GM18873 (cell line): Measurements from ENCODE around the gene KRT17.
"Not testable (repeated sequence)": the region's sequence is repeated elsewhere in the genome, so short reads cannot be mapped to it uniquely, and the experiment has no call there.

Experiments used
- ATAC-seq: cut with Tn5 transposase; IDR thresholded peaks from one replicate; pipeline ENCODE4 v1.9.1; 2021; ENCODE audit warnings: mild to moderate bottlenecking, moderate library complexity, moderate number of reproducible peaks; ENCODE audit not compliant: unreplicated experiment, low FRiP score

Gene KRT17

DNA sequence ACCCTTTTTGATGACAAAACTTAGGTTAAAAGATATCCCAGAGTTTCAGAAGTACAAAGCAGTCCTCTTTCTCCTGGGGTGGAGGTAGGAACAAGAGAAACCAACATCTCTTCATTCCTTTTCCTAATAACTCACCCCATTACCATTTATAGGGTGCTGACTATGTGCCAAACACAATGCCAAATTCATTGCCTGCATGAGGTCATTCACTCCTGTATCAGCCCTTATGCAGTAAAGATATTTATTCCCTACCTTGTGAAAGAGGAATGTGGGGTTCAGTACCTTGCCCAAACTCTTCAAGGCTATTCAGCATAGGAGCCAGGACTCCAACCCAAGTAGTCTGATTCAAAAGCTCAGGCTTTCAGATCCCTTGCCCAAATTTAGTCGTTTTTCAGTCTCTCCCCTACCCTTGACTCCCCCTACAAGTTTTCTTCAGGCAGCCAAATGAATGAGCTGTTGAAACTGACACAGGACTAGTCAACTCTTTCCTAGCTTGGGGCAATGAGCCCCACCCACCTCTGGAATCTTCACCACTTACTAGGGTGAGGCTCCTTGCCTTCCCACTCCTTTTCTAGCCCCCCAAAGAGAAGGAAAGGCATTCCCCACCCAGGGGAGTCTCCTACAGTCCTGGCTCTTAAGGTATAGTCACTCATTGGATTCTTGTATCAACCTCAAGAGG is 43.5 kb downstream of the KRT17 start:
- no peak for ATAC-seq

DNA sequence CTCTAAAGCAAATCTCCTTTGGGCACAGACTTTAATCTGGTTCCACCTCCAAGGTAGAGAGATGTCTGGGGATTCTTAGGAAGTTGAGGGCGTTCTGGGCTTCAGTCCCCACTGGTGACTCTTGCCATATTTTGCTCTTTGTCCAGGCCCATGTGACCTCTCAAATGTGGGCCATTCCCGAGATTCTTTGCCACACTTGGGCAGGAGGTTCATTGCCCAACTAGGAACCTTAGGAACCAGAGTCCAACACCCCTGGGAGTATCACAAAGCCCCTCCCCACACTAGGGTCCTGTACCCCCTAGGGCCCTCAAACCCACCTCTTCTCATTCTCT is 44.2 kb downstream of the KRT17 start:
- ATAC-seq: no peak

DNA sequence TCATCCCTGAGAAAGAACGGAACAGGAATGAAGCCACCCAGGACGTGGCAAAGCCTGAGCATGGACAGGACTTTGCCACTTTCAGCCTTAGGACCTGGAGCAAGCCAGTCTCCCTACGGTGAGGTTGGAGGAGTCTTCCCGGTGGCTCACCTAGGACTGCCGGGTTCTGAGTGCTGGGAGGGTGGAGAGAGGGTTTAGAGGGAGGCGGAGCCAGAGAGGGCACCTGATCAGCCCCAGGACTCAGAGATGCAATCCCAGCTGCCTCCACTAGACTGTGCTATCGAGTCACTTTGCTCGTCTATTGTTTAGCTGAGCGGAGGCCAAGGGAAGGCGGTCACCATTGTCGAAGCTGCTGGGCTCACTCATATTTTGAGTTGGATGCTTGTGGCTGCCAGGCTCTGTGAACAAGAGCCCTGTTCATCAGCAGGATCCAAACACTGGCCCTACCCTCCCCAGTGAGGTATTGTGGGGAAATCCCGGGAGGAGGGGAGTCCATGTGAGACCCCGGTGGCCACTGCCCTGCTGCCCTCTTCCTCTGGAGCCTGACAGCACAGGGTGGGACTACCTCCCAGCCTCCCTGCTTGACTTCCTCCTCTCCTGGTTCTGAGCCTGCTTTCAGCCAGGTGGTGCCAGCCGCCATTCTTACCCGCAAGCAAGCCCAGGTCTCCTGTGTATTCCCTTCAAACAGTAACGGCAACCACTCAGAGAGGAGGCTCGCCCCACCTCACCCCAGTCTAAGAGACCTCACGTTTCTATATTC is 44.7 kb downstream of the KRT17 start:
- ATAC-seq: no peak

DNA sequence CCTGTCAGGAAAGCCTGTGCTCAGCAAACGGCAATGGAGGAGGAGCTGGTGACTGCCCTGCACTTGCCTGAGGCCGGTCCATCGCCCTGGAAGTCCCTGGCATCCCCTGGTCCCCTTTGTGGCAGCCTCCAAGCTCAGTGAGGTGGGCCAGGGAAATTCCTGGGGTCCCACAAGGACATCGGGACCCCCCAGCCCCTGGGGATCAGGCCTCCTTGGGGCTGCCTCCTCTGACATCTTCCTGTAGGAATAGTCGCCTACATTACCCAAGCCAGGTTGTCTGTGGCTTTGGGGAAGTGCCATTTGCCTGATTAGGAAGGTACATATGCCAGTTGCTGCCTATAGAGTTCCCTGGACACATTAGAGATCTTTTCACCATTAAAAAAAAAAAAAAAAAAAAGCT is 45.4 kb downstream of the KRT17 start:
- ATAC-seq: no peak

DNA sequence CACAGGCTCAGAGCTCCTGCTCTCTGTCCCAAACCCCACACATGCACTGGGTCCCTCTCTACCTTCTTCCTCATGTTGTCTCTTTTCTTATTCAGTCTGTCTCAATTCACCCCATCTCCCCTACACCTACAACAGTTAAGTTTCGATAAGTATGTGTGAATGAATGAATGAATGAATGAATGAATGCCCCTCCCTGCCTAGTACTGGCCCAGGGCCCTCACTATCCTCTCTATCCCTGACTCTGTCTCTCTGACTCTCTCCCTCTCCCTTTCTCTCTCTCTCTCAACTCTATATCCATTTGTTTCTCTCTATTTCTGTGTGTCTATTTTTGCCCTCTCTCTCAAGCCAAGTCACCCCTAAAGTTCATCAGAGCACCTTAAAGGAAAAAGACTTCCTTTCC is 45.8 kb downstream of the KRT17 start:
- ATAC-seq: no peak

DNA sequence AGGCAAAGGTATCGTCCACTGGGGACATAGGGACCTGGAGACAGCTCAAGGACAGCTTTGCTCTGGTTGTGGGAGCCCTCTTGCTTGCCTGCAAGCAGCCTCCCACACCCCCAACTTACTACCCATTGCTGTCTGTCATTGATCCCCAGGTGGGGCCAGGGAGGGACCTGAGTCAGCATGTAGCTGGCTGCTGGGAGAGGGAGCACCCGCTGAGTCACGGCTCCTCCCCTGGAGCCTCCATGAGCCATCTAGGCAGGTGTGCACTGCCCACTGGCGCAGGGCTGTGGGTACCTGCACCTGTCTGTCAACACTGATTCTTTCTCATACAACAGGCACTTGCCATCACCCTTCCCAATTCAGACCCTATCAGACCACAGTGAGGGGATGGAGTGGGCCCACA is 47.6 kb downstream of the KRT17 start:
- not testable (repeated sequence) for ATAC-seq

DNA sequence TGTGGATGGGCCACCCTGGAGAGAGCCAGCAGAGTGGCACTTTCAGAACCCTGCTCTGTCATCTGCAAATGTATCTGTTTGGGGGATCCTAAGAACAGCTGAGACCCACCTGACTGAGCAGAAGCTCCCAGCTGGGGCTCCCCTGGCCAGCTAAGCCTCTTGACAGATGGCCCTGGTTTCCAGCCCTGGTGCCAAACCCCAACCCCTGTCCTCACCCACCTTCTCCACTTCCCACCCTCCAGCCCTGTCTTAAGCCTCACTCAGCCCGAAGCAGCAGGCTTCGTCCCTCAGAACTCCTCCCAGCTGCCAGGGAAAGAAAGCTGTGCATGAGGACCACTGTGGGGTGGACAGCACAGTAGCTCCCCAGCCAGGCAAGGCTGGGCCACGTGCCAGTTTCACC is 49.0 kb downstream of the KRT17 start:
- no peak for ATAC-seq

DNA sequence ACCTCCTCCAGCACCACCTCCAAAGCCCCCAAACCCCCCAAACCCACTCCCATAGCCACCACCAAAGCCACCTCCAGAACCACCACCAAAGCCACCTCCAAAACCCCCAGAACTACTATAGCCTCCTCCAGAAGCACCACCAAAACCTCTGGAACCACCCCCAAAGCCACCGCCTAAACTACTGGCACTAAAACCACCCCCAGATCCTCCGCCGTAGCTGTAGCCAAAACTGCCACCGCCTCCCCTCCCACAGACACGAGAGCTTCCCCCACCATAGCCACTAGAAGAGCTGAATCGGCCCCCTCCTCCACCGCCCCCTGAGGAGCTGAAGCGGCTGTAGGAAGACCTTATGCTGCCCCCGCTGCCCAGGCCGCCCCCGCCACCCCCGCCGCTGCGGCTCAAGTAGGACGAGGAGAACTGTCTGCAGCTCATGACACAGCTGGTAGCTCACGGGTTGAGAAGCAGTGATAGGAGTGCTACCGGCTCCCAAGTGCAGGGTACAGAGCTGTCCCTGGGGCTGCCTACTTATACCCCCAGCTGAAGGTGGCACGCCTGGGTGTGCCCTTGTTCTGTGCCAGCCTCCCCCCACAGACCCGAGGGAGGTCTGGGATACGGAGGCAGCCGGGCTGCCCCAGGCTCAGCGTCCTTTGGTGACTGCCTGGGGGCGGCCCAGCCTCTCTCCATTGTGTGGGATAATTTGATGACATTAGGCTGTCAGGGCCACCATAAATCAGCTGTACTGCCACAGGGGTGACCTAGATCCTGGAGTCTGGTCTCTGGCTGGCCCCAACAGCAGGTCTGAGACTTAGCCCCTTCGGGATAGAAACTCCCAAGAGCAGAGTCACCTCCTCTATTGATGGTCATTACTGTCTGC is 52.6 kb downstream of the KRT17 start, which contains the start of gene KRT9:
Gene KRT9, minus strand, starts transcription at position 499 of the 874 bp plus-strand sequence. Its CDS starts 67 bp downstream, at position 432.
- no peak for ATAC-seq
